NCI-H2196 (cell line): Measurements from ENCODE around the gene NLGN4X.
"Not testable (repeated sequence)": the region's sequence is repeated elsewhere in the genome, so short reads cannot be mapped to it uniquely, and the experiment has no call there.

ENCODE experiments used
- DNase-seq: peaks from one replicate; lab custom pipeline; 2025; ENCODE audit not compliant: unreplicated experiment; lab: John Stamatoyannopoulos, UW

The NLGN4X gene

GRCh38 chrX:6015423-6015822 lies 213.2 kb downstream of the NLGN4X start:
- DNase-seq: no peak

GRCh38 chrX:6012357-6012756 lies 216.3 kb downstream of the NLGN4X start:
- no peak for DNase-seq

GRCh38 chrX:6005856-6006255 lies 222.8 kb downstream of the NLGN4X start:
- DNase-seq: no peak

- DNase-seq: no peak
Observed at GRCh38 chrX:6004529-6004928, 224.1 kb downstream of the NLGN4X start.

GRCh38 chrX:6002056-6002455 lies 226.6 kb downstream of the NLGN4X start:
- DNase-seq: no peak

GRCh38 chrX:5998901-5999300 lies 229.8 kb downstream of the NLGN4X start:
- no peak for DNase-seq

GRCh38 chrX:5998456-5998855 lies 230.2 kb downstream of the NLGN4X start:
- DNase-seq: no peak

GRCh38 chrX:5991393-5991792 lies 237.3 kb downstream of the NLGN4X start:
- DNase-seq: no peak

- no peak for DNase-seq
Observed at GRCh38 chrX:5979338-5979737, 249.3 kb downstream of the NLGN4X start.

GRCh38 chrX:5976332-5976731 lies 252.3 kb downstream of the NLGN4X start:
- no peak for DNase-seq

- DNase-seq: no peak
Observed at GRCh38 chrX:5971300-5971699, 257.4 kb downstream of the NLGN4X start.

- no peak for DNase-seq
Observed at GRCh38 chrX:5965406-5965805, 263.3 kb downstream of the NLGN4X start.

GRCh38 chrX:5959286-5959685 lies 269.4 kb downstream of the NLGN4X start:
- no peak for DNase-seq

GRCh38 chrX:5958523-5958922 lies 270.1 kb downstream of the NLGN4X start:
- DNase-seq: no peak

- DNase-seq: no peak
Observed at GRCh38 chrX:5957506-5957905, 271.2 kb downstream of the NLGN4X start.

- no peak for DNase-seq
Observed at GRCh38 chrX:5936438-5936837, 292.2 kb downstream of the NLGN4X start.

GRCh38 chrX:5928224-5928623 lies 300.4 kb downstream of the NLGN4X start:
- no peak for DNase-seq

- DNase-seq: no peak
Observed at GRCh38 chrX:5916945-5917344, 311.7 kb downstream of the NLGN4X start.

- no peak for DNase-seq
Observed at GRCh38 chrX:5915783-5916182, 312.9 kb downstream of the NLGN4X start.

GRCh38 chrX:5907207-5907606 lies 321.5 kb downstream of the NLGN4X start:
- DNase-seq: no peak

- DNase-seq: not testable (repeated sequence)
Observed at GRCh38 chrX:5903586-5904190, 325.0 kb downstream of the NLGN4X start.

- DNase-seq: no peak
Observed at GRCh38 chrX:5898463-5898862, 330.2 kb downstream of the NLGN4X start.

- no peak for DNase-seq
Observed at GRCh38 chrX:5891378-5891777, 337.3 kb downstream of the NLGN4X start.
